Right lobe of liver (tissue), 6 donors: ENCODE data around the gene TMEFF2. TPM values are rescaled to one million over a fixed set of nuclear protein-coding genes. Genes with fewer than 3 reads are reported as not detected.

ENCODE experiments used
- ATAC-seq, 4 donors: fragments of 200-7000 bp; cut with Tn5 transposase; one replicate each; pipeline ENCODE4 v1.9.1; 2020; ENCODE audit warnings: mild to moderate bottlenecking in 4 of 4, moderate library complexity in 4 of 4
- DNase-seq, 3 donors: peaks; one replicate each; pipeline ENCODE4 v3.0.0-alpha.2; 2020
- H3K27ac ChIP-seq, 3 donors: fragments of 200-600 bp; one replicate each; pipeline ENCODE4 v1.8.0; 2022
- H3K27me3 ChIP-seq, 2 donors: fragments of 200-600 bp; one replicate each; pipeline ENCODE4 v1.8.0; 2022
- H3K36me3 ChIP-seq, 4 donors: fragments of 200-600 bp; sonication (generic) in 1 of 4; one replicate each; pipeline versions ENCODE4 v1.5.1 to v1.8.0; 2017 to 2022; ENCODE audit warnings: control low read depth in 1 of 4
- H3K4me1 ChIP-seq, 4 donors: fragments of 200-600 bp; sonication (generic) in 1 of 4; one replicate each; pipeline versions ENCODE4 v1.5.1 to v1.8.0; 2017 to 2022; ENCODE audit warnings: control low read depth in 1 of 4
- H3K4me3 ChIP-seq, 3 donors: fragments of 200-600 bp; one replicate each; pipeline ENCODE4 v1.8.0; 2022
- H3K9me3 ChIP-seq, 4 donors: fragments of 200-600 bp; sonication (generic) in 1 of 4; one replicate each; pipeline versions ENCODE4 v1.5.1 to v1.8.0; 2017 to 2022; ENCODE audit warnings: control low read depth in 1 of 4
- POLR2A ChIP-seq: fragments of 450-650 bp; IDR thresholded peaks from one replicate; pipeline ENCODE4 v1.6.1; 2017; ENCODE audit warnings: antibody characterized with exemption, mild to moderate bottlenecking
- WGBS: methylation state at CpG from one replicate; pipeline ENCODE4 v1.1.6; 2018; ENCODE audit warnings: low coverage, low lambda C conversion rate; ENCODE audit not compliant: insufficient coverage; ENCODE audit errors: missing lambda C conversion rate; 5-methylcytosine and 5-hydroxymethylcytosine counted together
- intact Hi-C, 2 donors: fragments of 100-400 bp; cut with DNase I; formaldehyde crosslinking; loops; one replicate each; pipeline versions ENCODE4 v1.11.2 to v1.14.1; 2022
- total RNA-seq, 6 experiments: library from RNA; depleted of rRNA in 2 of 6; stranded (reverse); fragments of >200 nt in 2 of 6; fragmentation: NEBNext Ultra II Directional in 3 of 6; extraction: Animal tissue kit (Norgen Biotek cat#: 25700) in 3 of 6; gene quantifications; one replicate each; pipeline versions ENCODE4 v1.1.0 to v1.2.4, GENCODE V29; 2016 to 2023
- TF ChIP-seq, protein P1 (sequence below), 4 donors: fragments of 200-600 bp in 3 of 4; fragments of 450-650 bp in 1 of 4; IDR thresholded peaks; one replicate each; pipeline versions ENCODE4 v1.5.1 to v1.8.0; 2016 to 2022; ENCODE audit warnings: antibody characterized with exemption in 4 of 4, mild to moderate bottlenecking in 2 of 4
- donor health status: DM: no; HTN: yes; CAD: no.
- donor health status: DM: no; HTN: no; CAD: no.
- donor health status: DM: no; HTN: no; CAD: no.
- donor health status: DM: no; HTN: yes; CAD: no.
- donor health status: DM: no; HTN: yes; CAD: no.

Gene TMEFF2
- total RNA-seq, 6 experiments from 2014 or later: not detected

GRCh38 chr2:191917430-191917881 lies 277.3 kb downstream of the TMEFF2 start:
- ATAC-seq (peak in 1 of 4 donors; percentile 50), DNase-seq (no peak)
- Histone ChIP-seq H3K4me3 (no peak overlapping the region), H3K27ac (no peak overlapping the region), H3K4me1 (no peaks in the 10 kb centered on the region), H3K36me3 (no peaks in the 10 kb centered on the region), H3K9me3 (no peaks in the 10 kb centered on the region), H3K27me3 (no peaks in the 10 kb centered on the region)
- intact Hi-C loops: no loop called here
- no peak for TF ChIP-seq POLR2A
- TF ChIP-seq, protein P1, sequence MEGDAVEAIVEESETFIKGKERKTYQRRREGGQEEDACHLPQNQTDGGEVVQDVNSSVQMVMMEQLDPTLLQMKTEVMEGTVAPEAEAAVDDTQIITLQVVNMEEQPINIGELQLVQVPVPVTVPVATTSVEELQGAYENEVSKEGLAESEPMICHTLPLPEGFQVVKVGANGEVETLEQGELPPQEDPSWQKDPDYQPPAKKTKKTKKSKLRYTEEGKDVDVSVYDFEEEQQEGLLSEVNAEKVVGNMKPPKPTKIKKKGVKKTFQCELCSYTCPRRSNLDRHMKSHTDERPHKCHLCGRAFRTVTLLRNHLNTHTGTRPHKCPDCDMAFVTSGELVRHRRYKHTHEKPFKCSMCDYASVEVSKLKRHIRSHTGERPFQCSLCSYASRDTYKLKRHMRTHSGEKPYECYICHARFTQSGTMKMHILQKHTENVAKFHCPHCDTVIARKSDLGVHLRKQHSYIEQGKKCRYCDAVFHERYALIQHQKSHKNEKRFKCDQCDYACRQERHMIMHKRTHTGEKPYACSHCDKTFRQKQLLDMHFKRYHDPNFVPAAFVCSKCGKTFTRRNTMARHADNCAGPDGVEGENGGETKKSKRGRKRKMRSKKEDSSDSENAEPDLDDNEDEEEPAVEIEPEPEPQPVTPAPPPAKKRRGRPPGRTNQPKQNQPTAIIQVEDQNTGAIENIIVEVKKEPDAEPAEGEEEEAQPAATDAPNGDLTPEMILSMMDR (IDR thresholded peaks at IDR 0.05): no peak
- WGBS: 94% methylated on average over 2 of the region's 2 CpGs

DNA sequence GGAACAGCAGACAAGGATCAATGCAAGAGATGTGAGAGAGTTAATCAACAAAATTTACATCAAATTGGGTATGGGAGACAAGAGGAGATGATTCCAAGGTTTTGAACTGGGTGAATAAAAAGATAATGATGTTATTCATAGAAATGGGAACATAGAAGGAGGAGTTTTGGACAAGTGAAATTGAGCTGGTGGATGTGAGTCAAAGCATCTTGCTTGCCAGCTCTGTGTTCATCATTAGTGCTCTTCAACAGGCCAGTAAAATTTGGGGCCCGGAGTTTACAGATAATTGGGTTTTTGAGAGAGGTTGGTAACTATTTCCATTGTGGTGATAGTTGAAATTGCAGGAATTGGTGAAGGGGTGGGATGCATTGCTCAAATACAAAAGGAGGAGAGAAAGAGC lies 277.9 kb downstream of the TMEFF2 start:
- Histone ChIP-seq H3K4me1 (no peaks in the 10 kb centered on the region), H3K4me3 (no peak overlapping the region), H3K36me3 (no peaks in the 10 kb centered on the region), H3K9me3 (no peaks in the 10 kb centered on the region), H3K27ac (no peak overlapping the region), H3K27me3 (no peaks in the 10 kb centered on the region)
- ATAC-seq (no peak), DNase-seq (no peak)
- 81% methylated on average over 1 of the region's 1 CpG for WGBS
- intact Hi-C loops: no loop called here
- no peak for TF ChIP-seq POLR2A
- TF ChIP-seq, protein P1 (IDR thresholded peaks at IDR 0.05): no peak

GRCh38 chr2:191915750-191916149 lies 279.0 kb downstream of the TMEFF2 start:
- no peaks in the 10 kb centered on the region for H3K9me3 ChIP-seq
- TF ChIP-seq POLR2A: no peak
- ATAC-seq: no peak
- DNase-seq: no peak
- H3K4me1 ChIP-seq: no peaks in the 10 kb centered on the region
- no peak overlapping the region for H3K4me3 ChIP-seq
- 85% methylated on average over 2 of the region's 2 CpGs for WGBS
- intact Hi-C loops: no loop called here
- H3K27ac ChIP-seq: no peak overlapping the region
- H3K27me3 ChIP-seq: no peaks in the 10 kb centered on the region
- H3K36me3 ChIP-seq: no peaks in the 10 kb centered on the region

DNA sequence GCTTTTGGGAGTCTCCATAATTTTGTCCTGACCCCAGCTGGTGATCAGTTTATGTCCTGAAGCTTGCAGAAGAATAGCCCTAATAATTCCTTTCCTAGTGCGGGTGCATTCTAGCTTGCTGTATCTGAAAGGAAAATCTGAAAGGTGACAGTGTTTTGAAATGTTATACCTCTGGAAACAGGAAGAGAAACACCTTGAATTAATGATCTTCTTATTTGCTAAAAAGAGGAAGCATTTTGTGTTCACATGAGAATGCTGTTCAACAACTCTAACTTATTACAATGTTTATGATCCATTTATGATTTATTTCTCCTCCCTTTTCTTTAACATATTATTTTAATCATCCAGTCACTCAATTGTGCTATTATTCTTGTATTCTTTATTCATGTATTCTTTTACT lies 280.9 kb downstream of the TMEFF2 start:
- H3K36me3 ChIP-seq: no peaks in the 10 kb centered on the region
- no peaks in the 10 kb centered on the region for H3K4me1 ChIP-seq
- 83% methylated on average over 1 of the region's 1 CpG for WGBS
- H3K27ac ChIP-seq: no peak overlapping the region
- no peak overlapping the region for H3K4me3 ChIP-seq
- TF ChIP-seq, protein P1 (IDR thresholded peaks at IDR 0.05): no peak
- TF ChIP-seq POLR2A: no peak
- H3K27me3 ChIP-seq: no peaks in the 10 kb centered on the region
- no peaks in the 10 kb centered on the region for H3K9me3 ChIP-seq
- DNase-seq: no peak
- intact Hi-C loops: no loop called here
- no peak for ATAC-seq

- TF ChIP-seq POLR2A: no peak
- TF ChIP-seq, protein P1 (IDR thresholded peaks at IDR 0.05): no peak
- Histone ChIP-seq H3K4me1 (no peaks in the 10 kb centered on the region), H3K9me3 (no peaks in the 10 kb centered on the region), H3K27me3 (no peaks in the 10 kb centered on the region), H3K36me3 (no peaks in the 10 kb centered on the region), H3K4me3 (no peak overlapping the region), H3K27ac (no peak overlapping the region)
- DNase-seq (no peak), ATAC-seq (no peak)
- 50% methylated on average over 3 of the region's 3 CpGs for WGBS
- intact Hi-C loops: no loop called here
Measured at GRCh38 chr2:191912764-191913163, 282.0 kb downstream of the TMEFF2 start.
